Stimulated activated CD4-positive, alpha-beta T cell treated with anti-CD3 and anti-CD28 coated beads, TNF-alpha, amount 100 ng/mL, for 48 hours (primary cell): ENCODE data around the gene GAST.

Source experiments
- DNase-seq, 3 donors: peaks; one replicate each; pipeline ENCODE4 v3.0.0-alpha.2; 2020; ENCODE audit warnings: low read depth in 3 of 3

GAST gene

GRCh38 chr17:41739661-41740352, 27.7 kb downstream of the GAST start:
- DNase-seq = no peak

GRCh38 chr17:41740506-41740905, 28.4 kb downstream of the GAST start:
- DNase-seq = no peak

GRCh38 chr17:41741709-41742108, 29.6 kb downstream of the GAST start:
- DNase-seq = no peak

GRCh38 chr17:41748275-41748674, 36.1 kb downstream of the GAST start:
- no peak for DNase-seq

- DNase-seq = no peak
These were observed 38.7 kb downstream of the GAST start for GRCh38 chr17:41750862-41751261.

- no peak for DNase-seq
These were observed 39.2 kb downstream of the GAST start for GRCh38 chr17:41751288-41751687.

GRCh38 chr17:41754066-41754465, 41.9 kb downstream of the GAST start:
- DNase-seq = no peak

GRCh38 chr17:41758601-41759000, 46.5 kb downstream of the GAST start:
- DNase-seq = no peak

- no peak for DNase-seq
These were observed 48.7 kb downstream of the GAST start for GRCh38 chr17:41760878-41761277.

GRCh38 chr17:41762391-41762790, 50.3 kb downstream of the GAST start:
- DNase-seq = no peak

GRCh38 chr17:41762841-41763240, 50.7 kb downstream of the GAST start:
- no peak for DNase-seq

GRCh38 chr17:41763327-41763726, 51.2 kb downstream of the GAST start:
- DNase-seq = no peak
